Heart left ventricle (tissue), 13 donors: Measurements from ENCODE around the gene SASS6.

Source experiments
- CTCF ChIP-seq, 12 donors: fragments of 200-600 bp; sonication (generic) in 4 of 12; IDR thresholded peaks; one replicate each; pipeline versions ENCODE4 v1.5.0 to v1.8.0; 2018 to 2022; ENCODE audit warnings: antibody characterized with exemption in 12 of 12, mild to moderate bottlenecking in 5 of 12
- POLR2A ChIP-seq, 2 donors: fragments of 450-650 bp; IDR thresholded peaks; one replicate each; pipeline ENCODE4 v1.6.1; 2017; ENCODE audit warnings: antibody characterized with exemption in 2 of 2, mild to moderate bottlenecking in 2 of 2, moderate library complexity in 2 of 2
- donor health status: ischemic (EF 13 %, LVEDD 7.1; RV severe dilation, severe dysfunction).
- donor health status: DM: no; HTN: yes; CAD: no.
- donor health status: DM: no; HTN: no; CAD: no.
- donor health status: ischemic (EF 25% LVEDD 6.9; RV normal size, moderate dysfunction).
- donor health status: ischemic (EF 25% LVEDD 5.7; RV mildly dilated, moderate dysfunction).
- donor health status: ischemic (EF 35%, LVEDD 5.7; RV mildly dilated, moderate dysfunction).
- donor health status: nonischemic (EF 11% LVEDD 7.7; RV severe dilation, severe dysfunction).
- donor health status: DM: yes; HTN: yes; CAD: no.
- donor health status: PGD.
- donor health status: ischemic (EF 29% LVEDD 5.4; RV normal size, mild dysfunction).
- donor health status: nonischemic (EF 23%, LVEDD 6.1; RV moderate dilation, normal function).

GRCh38 chr1:100109554-100110066 lies 23.1 kb downstream of the SASS6 start:
- no peak for TF ChIP-seq CTCF (IDR thresholded peaks at IDR 0.05)
- no peak for TF ChIP-seq POLR2A (IDR thresholded peaks at IDR 0.05)
